Activated CD4-positive, alpha-beta T cell treated with anti-CD3 and anti-CD28 coated beads, Interleukin-2, amount 50 U/mL, for 48 hours (primary cell): ENCODE measurements around the gene INPP5F.

Source experiments
- DNase-seq, 2 experiments: peaks; one replicate each; pipeline ENCODE4 v3.0.0-alpha.2; 2020

Gene INPP5F

DNA sequence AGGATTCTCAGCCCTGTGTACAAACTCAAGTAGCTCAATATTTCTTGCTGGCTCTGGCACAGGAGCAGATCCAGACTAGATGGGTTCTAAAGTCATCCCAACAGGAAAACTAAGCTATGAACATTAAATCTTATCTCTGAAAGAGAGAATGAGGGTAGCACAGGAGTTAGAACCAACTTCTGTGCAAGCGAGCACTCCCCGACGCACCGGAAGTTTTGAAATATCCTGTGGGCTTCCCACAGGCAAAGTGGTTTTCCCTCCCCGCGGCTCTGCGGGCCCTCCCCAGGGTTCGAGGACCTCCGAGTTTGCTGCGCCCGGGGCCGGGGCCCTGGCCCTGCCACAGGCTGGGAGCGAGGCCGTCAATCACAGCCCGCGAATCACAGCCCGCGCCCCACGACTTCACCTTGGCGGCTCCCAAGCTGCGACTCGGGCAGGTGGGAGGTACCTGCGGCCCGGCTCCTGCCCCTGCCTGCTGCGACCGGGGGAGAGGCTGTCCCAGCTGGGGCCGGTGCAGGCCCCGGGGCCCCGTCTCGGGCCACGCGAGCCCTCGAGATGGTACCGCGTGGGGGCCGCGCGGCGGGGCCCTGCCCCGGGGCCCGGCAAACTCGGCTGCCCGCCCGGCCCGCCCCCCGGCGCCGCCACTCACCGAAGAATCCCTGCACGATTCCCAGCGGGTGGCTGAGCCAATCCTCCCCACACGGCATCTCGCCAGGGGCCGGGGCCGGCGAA lies 146.2 kb downstream of the INPP5F start:
- DNase-seq: peak; percentile 57 to 58

DNA sequence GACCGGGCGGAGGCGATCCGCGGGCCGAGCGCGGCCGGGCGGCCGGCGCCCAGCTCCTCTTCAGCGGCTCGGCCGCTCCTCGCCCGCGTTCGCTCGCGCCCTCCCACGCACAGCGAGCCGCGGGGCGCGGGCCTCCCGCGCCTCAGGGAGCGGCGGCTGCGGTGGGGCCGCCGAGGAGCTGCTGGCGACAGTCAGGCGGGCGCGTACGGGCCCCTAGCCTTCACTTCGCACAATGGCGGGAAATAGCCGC lies 146.7 kb downstream of the INPP5F start, which contains the start of gene MCMBP:
TSS of gene MCMBP (minus strand) at position 234 of the 250 bp plus-strand sequence. CDS start 259 bp downstream, outside the sequence.
- no peak for DNase-seq

DNA sequence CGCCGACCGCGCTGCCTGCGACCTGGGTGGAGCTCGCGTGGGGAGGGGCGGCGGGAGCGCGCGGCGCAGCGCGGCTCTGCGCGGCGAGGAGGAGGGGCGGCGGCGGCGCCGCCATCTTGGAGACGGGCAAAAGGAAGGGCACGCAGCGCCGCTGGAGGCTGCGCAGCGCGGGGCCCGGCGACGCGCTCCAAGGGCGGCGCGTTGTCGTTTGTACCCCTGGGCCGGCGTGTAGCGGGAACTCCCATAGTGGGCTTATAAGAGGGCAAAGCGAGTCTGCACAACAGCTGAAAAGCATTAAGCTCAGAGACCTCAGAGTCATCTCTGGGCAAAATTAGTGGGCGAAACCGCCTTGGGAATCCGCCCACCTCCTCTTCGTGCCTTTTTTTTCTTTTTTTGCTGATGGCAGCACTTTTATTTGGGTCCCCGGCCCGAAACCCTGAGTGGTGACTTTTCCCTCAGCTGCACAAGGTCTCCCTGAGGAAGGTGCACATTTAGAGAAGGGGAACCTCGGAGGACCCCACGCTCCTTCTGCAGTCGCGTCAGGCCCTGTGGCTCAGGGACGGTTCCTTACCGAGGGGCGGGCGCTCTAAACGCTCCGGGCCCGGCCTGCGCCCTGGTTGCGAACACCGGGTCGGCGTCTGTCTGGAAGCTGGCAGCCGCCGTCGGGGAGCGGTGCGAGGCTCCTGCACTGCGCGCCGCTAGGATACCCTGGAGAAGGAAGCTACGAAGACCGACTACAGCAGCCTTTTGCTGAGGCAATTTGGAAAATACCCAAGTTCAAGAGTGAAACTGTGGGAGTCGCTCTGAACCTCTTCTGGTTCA lies 147.2 kb downstream of the INPP5F start:
- peak; percentile 85 to 86 for DNase-seq

DNA sequence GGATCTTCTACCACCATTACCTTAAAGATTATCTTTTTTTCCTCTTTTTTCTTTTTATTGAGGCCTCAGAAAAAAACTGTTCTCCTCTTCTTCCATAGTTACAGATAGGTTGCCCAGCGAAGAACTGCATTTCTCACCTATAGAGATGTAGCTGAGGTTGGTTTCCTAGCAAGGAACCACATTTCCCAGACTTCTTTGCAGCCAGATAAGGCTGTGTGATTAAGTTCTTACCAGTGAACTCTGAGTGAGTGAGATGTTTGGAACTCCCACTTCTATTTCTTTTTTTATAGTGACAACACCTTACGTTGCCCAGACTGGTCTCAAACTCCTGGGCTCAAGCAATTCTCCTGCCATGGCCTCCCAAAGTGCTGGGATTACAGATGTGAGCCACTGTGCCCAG lies 152.7 kb downstream of the INPP5F start:
- no peak for DNase-seq
